Sigmoid colon (tissue), 7 donors: ENCODE data around the gene OSBPL5. TPM values are rescaled to one million over a fixed set of nuclear protein-coding genes. Genes with fewer than 3 reads are reported as not detected.
A peak's percentile ranks its signal among the peaks of the same experiment; 100 is the strongest.

Experiments
- DNase-seq: peaks from one replicate; pipeline ENCODE4 v3.0.0-alpha.2; 2019
- H3K27ac ChIP-seq, 4 donors: fragments of 200-600 bp; sonication (generic); one replicate each; pipeline ENCODE4 v1.5.1; 2016 to 2019; ENCODE audit warnings: mild to moderate bottlenecking in 1 of 4
- H3K27me3 ChIP-seq, 3 donors: fragments of 200-600 bp; sonication (generic); one replicate each; pipeline ENCODE4 v1.5.1; 2019; ENCODE audit warnings: mild to moderate bottlenecking in 1 of 3
- H3K36me3 ChIP-seq, 4 donors: fragments of 200-600 bp; sonication (generic); one replicate each; pipeline ENCODE4 v1.5.1; 2016 to 2019
- H3K4me1 ChIP-seq, 4 donors: fragments of 200-600 bp; sonication (generic); one replicate each; pipeline ENCODE4 v1.5.1; 2017 to 2019
- H3K4me3 ChIP-seq, 4 donors: fragments of 200-600 bp; sonication (generic); one replicate each; pipeline ENCODE4 v1.5.1; 2017 to 2019; ENCODE audit warnings: mild to moderate bottlenecking in 2 of 4, moderate library complexity in 1 of 4
- H3K9me3 ChIP-seq, 4 donors: fragments of 200-600 bp in 3 of 4; sonication (generic) in 3 of 4; one replicate each; pipeline versions ENCODE4 v1.5.1 to v1.6.1; 2013 to 2019
- CTCF ChIP-seq, 4 experiments: fragments of 450-650 bp in 3 of 4; fragments of 200-600 bp in 1 of 4; IDR thresholded peaks; one replicate each; pipeline ENCODE4 v1.5.1; 2016 to 2019; ENCODE audit warnings: antibody characterized with exemption in 4 of 4, mild to moderate bottlenecking in 3 of 4, moderate library complexity in 2 of 4
- EP300 ChIP-seq, 4 donors: sonication (generic); formaldehyde crosslinking; IDR thresholded peaks; one replicate each; pipeline ENCODE4 v1.6.1; 2017; ENCODE audit warnings: antibody characterized with exemption in 4 of 4
- POLR2A ChIP-seq, 2 donors: fragments of 450-650 bp; IDR thresholded peaks; one replicate each; pipeline ENCODE4 v1.6.1; 2016; ENCODE audit warnings: antibody characterized with exemption in 2 of 2, mild to moderate bottlenecking in 2 of 2, moderate library complexity in 2 of 2
- POLR2AphosphoS5 ChIP-seq, 4 donors: sonication (generic); formaldehyde crosslinking; IDR thresholded peaks; one replicate each; pipeline ENCODE4 v1.6.1; 2017; ENCODE audit warnings: antibody characterized with exemption in 4 of 4
- WGBS, 2 donors: extraction: QIAGEN DNeasy Blood & Tissue Kit; methylation state at CpG; one replicate each; pipeline ENCODE4 v1.1.7; 2013; 5-methylcytosine and 5-hydroxymethylcytosine counted together
- intact Hi-C: fragments of 100-400 bp; cut with DNase I; formaldehyde crosslinking; loops from one replicate; pipeline ENCODE4 v1.15.1; 2023
- polyA plus RNA-seq, 3 donors: library from polyadenylated mRNA; stranded (reverse); fragments of 200-250 nt; gene quantifications; one replicate each; pipeline ENCODE4 v1.2.3, GENCODE V29; 2013
- total RNA-seq, 4 donors: library from RNA; depleted of rRNA; stranded (reverse); fragments of >200 nt; gene quantifications; one replicate each; pipeline ENCODE4 v1.1.0, GENCODE V29; 2016
- donor health status: healthy with polysubstance abuse.
- donor health status: Bipolar disorder and iron deficiency.
- donor health status: healthy.

The OSBPL5 gene
- total and polyA plus RNA-seq, 7 donors: 16.6 to 69.2 (median 29.8) TPM

- 93 to 96% methylated on average over 12 of the region's 12 CpGs for WGBS, 2 donors
- TF ChIP-seq CTCF (IDR thresholded peaks at IDR 0.05): no peak
- TF ChIP-seq EP300 (IDR thresholded peaks at IDR 0.05): no peak
- TF ChIP-seq POLR2AphosphoS5 (IDR thresholded peaks at IDR 0.05): no peak
- no peak for TF ChIP-seq POLR2A (IDR thresholded peaks at IDR 0.05)
- H3K27ac ChIP-seq: peak overlapping the region in 3 of 4 donors; percentile 78 to 90 (median 88)
- DNase-seq: no peak
- H3K36me3 ChIP-seq: peaks cover 9 to 40% (median 11%) of the 10 kb centered on the region in 4 donors
- H3K27me3 ChIP-seq: no peaks in the 10 kb centered on the region
- intact Hi-C loops: no loop called here
- no peaks in the 10 kb centered on the region for H3K9me3 ChIP-seq
- H3K4me1 ChIP-seq: peaks cover 0 to 75% (median 63%) of the 10 kb centered on the region in 4 donors
- no peak overlapping the region for H3K4me3 ChIP-seq
These were observed 120.2 kb downstream of the OSBPL5 start for GRCh38 chr11:3044915-3045314.

- Histone ChIP-seq H3K9me3 (no peaks in the 10 kb centered on the region), H3K4me3 (no peak overlapping the region), H3K27me3 (no peaks in the 10 kb centered on the region), H3K36me3 (peaks cover 12 to 49% (median 19%) of the 10 kb centered on the region in 4 donors), H3K4me1 (peaks cover 0 to 66% (median 55%) of the 10 kb centered on the region in 4 donors), H3K27ac (peak overlapping the region in 3 of 4 donors; percentile 78 to 90 (median 88))
- no peak for DNase-seq
- intact Hi-C loops: no loop called here
- 84 to 90% methylated on average over 6 of the region's 6 CpGs for WGBS, 2 donors
- TF ChIP-seq EP300 (IDR thresholded peaks at IDR 0.05) (no peak), POLR2A (IDR thresholded peaks at IDR 0.05) (no peak), CTCF (IDR thresholded peaks at IDR 0.05) (no peak), POLR2AphosphoS5 (IDR thresholded peaks at IDR 0.05) (peak in 1 of 4 donors; percentile 53)
These were observed 121.1 kb downstream of the OSBPL5 start for GRCh38 chr11:3044004-3044403.

- 89 to 94% methylated on average over 16 of the region's 16 CpGs for WGBS, 2 donors
- Histone ChIP-seq H3K36me3 (peaks cover 15 to 56% (median 24%) of the 10 kb centered on the region in 4 donors), H3K9me3 (no peaks in the 10 kb centered on the region), H3K27me3 (no peaks in the 10 kb centered on the region), H3K4me1 (peaks cover 0 to 60% (median 48%) of the 10 kb centered on the region in 4 donors), H3K4me3 (no peak overlapping the region), H3K27ac (peak overlapping the region in 3 of 4 donors; percentile 78 to 90 (median 88))
- DNase-seq: peak; percentile 94
- TF ChIP-seq POLR2AphosphoS5 (IDR thresholded peaks at IDR 0.05) (peak; percentile 52 to 79 (median 63)), EP300 (IDR thresholded peaks at IDR 0.05) (peak in 1 of 4 donors; percentile 45), CTCF (IDR thresholded peaks at IDR 0.05) (no peak)
- intact Hi-C loops: no loop called here
These were observed 121.7 kb downstream of the OSBPL5 start for GRCh38 chr11:3043315-3043871.

- Histone ChIP-seq H3K4me3 (no peak overlapping the region), H3K27ac (peak overlapping the region in 3 of 4 donors; percentile 78 to 90 (median 88)), H3K36me3 (peaks cover 15 to 62% (median 31%) of the 10 kb centered on the region in 4 donors), H3K4me1 (peaks cover 0 to 55% (median 44%) of the 10 kb centered on the region in 4 donors), H3K27me3 (no peaks in the 10 kb centered on the region), H3K9me3 (no peaks in the 10 kb centered on the region)
- intact Hi-C loops: no loop called here
- DNase-seq: peak; percentile 78
- TF ChIP-seq POLR2A (IDR thresholded peaks at IDR 0.05) (no peak), POLR2AphosphoS5 (IDR thresholded peaks at IDR 0.05) (no peak), CTCF (IDR thresholded peaks at IDR 0.05) (no peak), EP300 (IDR thresholded peaks at IDR 0.05) (no peak)
- 82 to 86% methylated on average over 11 of the region's 11 CpGs for WGBS, 2 donors
These were observed 122.4 kb downstream of the OSBPL5 start for GRCh38 chr11:3042496-3043314.
